ENCODE results near the gene TMEM231.
A peak's percentile ranks its signal among the peaks of the same experiment; 100 is the strongest.
"Not testable (repeated sequence)": the region's sequence is repeated elsewhere in the genome, so short reads cannot be mapped to it uniquely, and the experiment has no call there.

The TMEM231 gene

DNA sequence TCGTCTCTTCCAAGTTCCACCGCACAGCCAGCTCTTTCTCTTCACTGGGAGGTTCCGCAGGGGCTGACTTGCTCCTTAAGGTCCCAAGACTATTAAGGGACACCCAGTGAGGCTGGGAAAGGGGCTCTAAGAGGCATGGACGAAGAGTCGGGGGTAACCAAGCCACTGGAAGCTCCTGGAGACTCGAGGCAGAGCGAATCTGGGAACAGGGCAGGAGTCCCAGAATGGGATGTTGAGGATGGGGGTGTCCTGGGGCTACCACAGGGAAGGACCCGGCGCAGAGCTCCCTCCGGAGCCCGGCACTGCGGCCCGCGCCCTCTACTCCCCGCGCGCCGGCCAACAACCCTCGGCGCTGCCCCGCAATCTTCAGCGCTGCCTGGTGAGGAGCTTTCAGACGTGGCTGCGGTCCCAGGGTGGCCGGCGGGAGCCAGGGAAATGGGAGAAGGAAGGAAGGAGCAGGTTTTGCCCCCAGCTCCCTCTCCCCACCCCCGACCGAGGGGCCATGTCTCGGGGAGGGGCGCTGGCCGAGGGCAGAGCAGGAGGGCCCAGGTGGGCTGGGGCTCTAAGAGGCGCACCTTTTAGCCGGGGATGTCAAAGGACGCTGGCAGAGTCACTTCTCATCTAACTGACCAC, 20.7 kb downstream of the TMEM231 start:
- no peak overlapping the region for H3K27ac ChIP-seq

DNA sequence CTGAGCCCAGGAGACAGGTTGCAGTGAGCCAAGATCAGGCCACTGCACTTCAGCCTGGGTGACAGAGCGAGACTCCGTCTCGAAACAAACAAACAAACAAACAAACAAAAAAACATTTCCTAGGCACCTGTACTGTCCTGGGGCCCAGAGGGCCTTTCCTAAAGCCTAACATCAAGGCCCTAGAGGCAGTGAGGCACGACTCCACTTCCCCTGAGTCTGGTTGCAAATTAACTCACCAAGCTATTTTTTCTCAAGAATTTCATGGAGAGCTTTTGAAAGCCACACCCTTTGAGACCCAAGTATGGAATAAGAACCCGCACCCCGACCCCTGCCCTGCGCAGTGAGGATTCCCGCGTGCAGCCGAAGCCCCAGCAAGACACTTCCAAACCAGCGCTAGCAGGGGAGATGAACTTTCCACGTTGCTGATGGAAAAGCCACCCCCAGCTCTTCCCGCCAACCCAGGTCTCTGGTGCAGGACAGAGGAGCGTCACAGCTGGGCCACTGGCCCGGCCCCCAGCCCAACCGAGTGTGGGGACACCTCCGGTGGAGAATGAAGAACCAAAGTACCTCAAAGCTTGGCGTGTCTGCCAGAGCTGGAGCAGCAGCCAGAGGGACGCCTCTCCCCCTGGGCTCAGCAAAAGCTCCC, 21.4 kb downstream of the TMEM231 start:
- DNase-seq (ENCODE audit: low read depth, low spot score) = no peak

More for the DNA sequence above, 20.7 kb downstream of the TMEM231 start:
- DNase-seq (ENCODE audit: low read depth, low spot score) = no peak

GRCh38 chr16:75532791-75533190, 23.3 kb downstream of the TMEM231 start:
- no peak for DNase-seq (ENCODE audit: low read depth, low spot score)

More for the DNA sequence above, 21.4 kb downstream of the TMEM231 start:
- H3K27ac ChIP-seq = no peak overlapping the region

GRCh38 chr16:75532142-75532765, 23.8 kb downstream of the TMEM231 start:
- no peak for DNase-seq (ENCODE audit: low read depth, low spot score)
- H3K27ac ChIP-seq = no peak overlapping the region

More at GRCh38 chr16:75532791-75533190, 23.3 kb downstream of the TMEM231 start:
- no peak overlapping the region for H3K27ac ChIP-seq

DNA sequence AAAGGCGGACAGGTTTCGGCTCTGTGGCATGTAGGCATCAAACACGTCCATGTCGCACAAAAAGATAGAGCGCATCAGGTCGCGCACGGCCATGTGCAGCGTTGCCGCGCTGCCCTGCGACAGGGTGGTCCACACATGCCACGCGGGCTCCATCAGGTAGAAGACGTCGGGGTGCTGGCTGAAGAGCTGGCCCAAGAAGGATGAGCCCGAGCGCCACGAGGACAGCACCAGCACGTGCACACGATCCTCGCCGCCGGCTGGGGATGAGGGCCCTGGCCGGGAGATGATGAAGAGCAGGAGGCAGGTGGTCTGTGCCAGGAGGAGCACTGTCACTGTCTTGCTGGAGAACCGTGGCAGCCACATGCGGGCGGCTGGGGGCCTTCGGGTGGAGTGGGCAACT, 26.1 kb downstream of the TMEM231 start:
- DNase-seq (ENCODE audit: low read depth, low spot score) = no peak

DNA sequence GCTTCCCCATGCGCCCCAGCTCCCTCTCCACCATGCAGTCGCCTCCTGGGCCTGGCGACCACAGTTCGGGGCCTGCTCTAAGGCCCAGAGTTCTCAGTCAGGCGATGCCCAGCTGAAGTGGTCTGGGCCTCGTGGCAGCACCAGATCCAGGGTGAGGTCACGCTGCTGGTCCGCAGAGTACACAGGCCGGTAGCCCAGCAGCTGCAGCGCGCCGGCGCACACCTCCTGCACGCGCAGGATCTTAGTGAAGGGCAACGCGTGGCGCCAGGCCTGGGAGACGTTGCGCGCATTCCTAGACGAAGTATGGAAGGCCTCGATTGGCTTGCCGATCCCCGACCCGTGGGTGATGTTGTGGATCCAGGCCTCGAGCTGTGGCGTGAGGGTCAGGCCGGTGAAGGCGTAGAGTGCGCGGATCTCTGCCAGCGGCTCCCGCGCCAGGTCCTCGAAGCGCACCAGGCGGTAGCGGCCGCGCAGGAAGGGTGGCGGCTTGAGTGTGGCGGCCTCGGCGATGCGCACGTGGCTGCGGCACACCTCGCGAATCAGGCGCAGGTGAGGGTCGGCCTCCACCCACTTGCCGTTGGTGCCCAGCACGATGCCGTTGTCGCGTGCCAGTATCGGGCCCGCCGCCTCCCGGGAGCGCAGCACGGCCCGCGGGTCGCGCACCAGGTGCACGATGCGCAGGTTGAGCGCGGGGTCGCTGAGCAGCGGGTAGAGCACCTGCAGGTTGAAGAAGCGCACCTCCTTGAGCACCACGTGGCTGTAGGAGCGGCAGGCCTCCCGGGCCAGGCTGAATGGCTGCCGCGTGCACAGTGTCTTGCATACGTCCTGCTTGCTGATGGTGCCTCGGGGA, 26.8 kb downstream of the TMEM231 start:
- no peak overlapping the region for H3K27ac ChIP-seq
- DNase-seq (ENCODE audit: low read depth, low spot score) = no peak

More for the DNA sequence above, 26.1 kb downstream of the TMEM231 start:
- H3K27ac ChIP-seq = no peak overlapping the region

DNA sequence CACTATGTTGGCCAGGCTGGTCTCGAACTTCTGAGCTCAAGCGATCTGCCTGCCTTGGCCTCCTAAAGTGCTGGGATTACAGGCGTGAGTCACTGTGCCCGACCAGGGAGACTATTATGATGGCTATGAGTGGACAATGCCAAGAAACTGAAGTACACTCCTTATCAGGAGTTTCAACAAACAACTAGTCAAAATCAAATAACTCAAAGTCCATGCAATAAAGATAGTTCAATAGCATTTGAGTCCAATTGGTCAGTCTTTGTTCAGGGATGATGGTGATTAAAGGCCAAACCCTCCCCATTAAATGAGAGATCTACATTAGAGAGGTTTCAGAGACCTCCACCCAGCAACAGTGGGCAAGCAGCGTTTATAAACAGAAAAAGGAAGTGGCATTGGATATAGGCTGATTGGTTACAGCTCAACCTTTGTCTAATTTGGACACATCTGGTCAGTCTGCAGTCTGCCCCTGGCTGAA, 28.2 kb downstream of the TMEM231 start:
- DNase-seq (ENCODE audit: low read depth, low spot score) = no peak
- H3K27ac ChIP-seq = no peak overlapping the region

DNA sequence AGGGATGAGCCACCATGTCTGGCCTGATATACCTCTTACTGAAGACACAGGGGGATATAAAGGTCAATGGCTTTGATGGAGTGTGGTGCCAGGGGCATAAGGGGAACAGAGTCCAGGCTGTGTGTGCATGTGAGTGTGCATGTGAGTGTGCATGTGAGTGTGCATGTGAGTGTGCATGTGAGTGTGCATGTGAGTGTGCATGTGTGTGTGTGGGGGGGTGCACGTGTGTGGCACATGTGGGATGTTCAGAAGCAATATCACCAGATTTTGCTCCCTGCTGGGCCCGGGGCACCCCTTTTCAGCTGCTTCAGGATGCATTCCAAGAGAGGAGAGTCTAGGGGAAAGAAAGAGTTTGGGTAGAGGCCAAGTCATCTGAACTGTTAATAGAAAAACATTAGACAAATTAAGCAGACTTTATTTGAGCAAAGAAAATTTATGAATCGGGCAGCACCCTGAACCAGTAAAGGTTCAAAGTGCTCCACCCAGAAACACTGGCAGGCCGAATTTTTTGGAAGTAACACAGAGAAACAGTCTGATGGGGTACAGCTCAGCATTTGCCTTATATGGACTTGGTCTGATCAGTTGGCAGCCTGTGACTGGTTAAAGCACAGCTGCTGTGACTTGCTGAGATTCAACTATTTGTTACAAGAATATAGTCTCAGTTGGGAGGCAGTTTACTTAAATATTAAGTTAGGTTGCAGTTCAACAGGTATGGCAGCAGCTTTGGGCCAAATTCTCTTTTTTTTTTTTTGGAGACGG, 29.8 kb downstream of the TMEM231 start:
- DNase-seq (ENCODE audit: low read depth, low spot score) = no peak

GRCh38 chr16:75519175-75519574, 36.9 kb downstream of the TMEM231 start:
- H3K27ac ChIP-seq = no peak overlapping the region
- DNase-seq (ENCODE audit: low read depth, low spot score) = no peak

More for the DNA sequence above, 29.8 kb downstream of the TMEM231 start:
- H3K27ac ChIP-seq = no peak overlapping the region

DNA sequence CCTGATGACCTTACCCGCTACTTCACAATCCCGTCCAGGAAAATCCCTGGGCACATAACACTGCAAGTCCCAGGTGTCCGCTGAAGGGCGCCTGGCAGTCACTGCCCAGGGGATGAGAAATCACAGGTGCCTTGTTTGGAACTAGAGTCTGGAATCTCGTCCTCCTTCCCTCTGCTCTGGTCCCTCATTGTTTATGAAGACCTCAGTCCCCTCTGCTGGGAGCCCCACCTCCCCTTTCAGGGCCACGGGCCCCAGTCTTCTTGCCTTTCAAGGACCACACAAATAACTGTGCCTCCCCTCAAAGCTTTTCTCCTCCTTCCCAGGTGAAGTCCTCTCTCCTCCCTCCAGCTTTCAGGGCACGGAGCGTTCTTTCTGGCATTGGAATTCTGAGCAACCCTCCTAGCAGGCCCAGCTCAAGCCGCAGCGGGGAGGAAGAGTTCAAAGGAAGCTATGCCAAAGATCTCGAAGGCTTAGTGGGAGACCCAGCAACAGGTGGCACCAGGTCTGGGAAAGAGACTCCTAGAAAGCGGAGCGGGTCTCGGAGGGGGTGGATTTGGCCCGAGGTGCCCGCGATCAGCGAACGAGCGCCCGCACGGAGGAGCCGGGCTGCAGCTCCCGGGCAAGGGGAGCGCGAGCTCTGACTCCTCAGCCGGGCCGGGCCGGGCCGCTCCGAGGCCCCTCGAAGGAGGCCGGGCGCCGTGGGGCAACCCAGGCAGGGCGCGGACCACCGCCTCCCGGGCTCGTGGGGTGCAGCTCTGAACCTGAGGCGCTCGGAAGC, 39.7 kb downstream of the TMEM231 start:
- H3K27ac ChIP-seq = peak overlapping the region; percentile 71
- not testable (repeated sequence) for DNase-seq (ENCODE audit: low read depth, low spot score)

DNA sequence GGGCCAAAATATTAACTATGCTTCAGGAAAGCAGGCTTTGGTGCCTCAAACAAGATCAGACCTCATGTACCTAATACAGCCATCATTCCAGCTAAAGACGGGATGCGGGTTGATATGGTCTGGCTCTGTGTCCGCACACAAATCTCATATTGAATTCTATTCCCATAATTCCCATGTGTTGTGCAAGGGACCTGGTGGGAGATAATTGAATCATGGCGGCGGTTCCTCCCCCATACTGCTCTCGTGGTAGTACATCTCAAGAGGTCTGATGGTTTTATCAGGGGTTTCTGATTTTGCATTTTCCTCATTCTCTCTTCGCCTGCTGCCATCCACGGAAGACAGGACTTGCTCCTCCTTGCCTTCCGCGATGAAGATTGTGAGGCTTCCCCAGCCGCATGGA, 41.8 kb downstream of the TMEM231 start:
- DNase-seq (ENCODE audit: low read depth, low spot score) = no peak
- H3K27ac ChIP-seq = no peak overlapping the region

DNA sequence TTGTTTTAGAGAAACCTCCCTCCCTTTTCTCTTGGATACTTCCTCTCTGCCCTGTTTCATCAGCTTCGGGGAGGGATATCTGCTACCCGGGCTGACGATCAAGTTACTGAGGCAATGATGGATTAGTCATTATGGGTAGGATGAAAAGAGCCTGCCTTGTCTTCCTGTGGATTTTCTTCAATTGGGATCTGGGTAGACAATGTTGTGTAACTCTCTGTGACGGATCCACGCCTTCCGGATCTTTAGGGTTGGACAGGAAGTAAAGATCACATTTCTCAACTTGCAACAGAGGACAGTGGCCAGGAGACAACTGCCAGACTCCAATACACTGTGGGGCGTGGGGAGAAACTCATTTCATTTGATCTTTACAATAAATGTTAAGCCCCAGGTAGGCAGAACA, 49.5 kb downstream of the TMEM231 start:
- H3K27ac ChIP-seq = peak overlapping the region; percentile 97
- peak; percentile 80 for DNase-seq (ENCODE audit: low read depth, low spot score)

- peak overlapping the region; percentile 97 for H3K27ac ChIP-seq
Observed at GRCh38 chr16:75506107-75506506, 49.9 kb downstream of the TMEM231 start.

DNA sequence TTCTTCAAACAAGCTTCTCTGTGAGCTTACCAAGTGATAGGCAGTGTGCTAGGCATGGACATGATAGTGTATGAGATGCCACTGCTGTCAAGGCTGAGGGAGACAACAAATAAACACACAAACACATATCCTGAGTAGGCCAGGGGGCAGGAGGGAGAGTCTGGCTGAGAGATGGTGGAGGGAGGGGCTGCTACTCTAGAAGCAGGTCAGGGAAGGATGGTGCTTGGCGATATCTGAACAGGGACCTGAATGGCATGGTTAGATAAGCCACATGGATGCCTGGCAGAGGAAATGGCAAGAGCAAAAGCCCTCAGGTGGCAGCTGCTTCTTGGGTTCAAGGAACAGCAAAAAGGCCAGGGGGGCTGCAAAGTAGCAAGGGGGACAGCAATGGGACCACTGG, 52.3 kb downstream of the TMEM231 start:
- no peak for DNase-seq (ENCODE audit: low read depth, low spot score)

More at GRCh38 chr16:75506107-75506506, 49.9 kb downstream of the TMEM231 start:
- DNase-seq (ENCODE audit: low read depth, low spot score) = no peak

GRCh38 chr16:75502916-75503605, 53.0 kb downstream of the TMEM231 start:
- peak overlapping the region; percentile 39 for H3K27ac ChIP-seq
- no peak for DNase-seq (ENCODE audit: low read depth, low spot score)

More for the DNA sequence above, 52.3 kb downstream of the TMEM231 start:
- peak overlapping the region; percentile 39 for H3K27ac ChIP-seq

- not testable (repeated sequence) for DNase-seq (ENCODE audit: low read depth, low spot score); H3K27ac ChIP-seq
Observed at GRCh38 chr16:75501820-75502219, 54.2 kb downstream of the TMEM231 start.

GRCh38 chr16:75501359-75501758, 54.7 kb downstream of the TMEM231 start:
- no peak for DNase-seq (ENCODE audit: low read depth, low spot score)
- no peak overlapping the region for H3K27ac ChIP-seq
